Measurements from ENCODE around the gene C4BPB. TPM values are rescaled to one million over a fixed set of nuclear protein-coding genes. Genes with fewer than 3 reads are reported as not detected.

Gene C4BPB
- total and polyA plus RNA-seq, 2 of the 13 experiments (the other 11 are each of a cell fraction or from before 2014, with no cell fraction given): 155 to 266 TPM

- TF ChIP-seq PAWR (CRISPR knock-in tag; IDR thresholded peaks at IDR 0.05; ENCODE audit: borderline replicate concordance): no peak
- peak; percentile 63; the same call in 1 of the 2 replicates for TF ChIP-seq ZNF33B (CRISPR knock-in tag; IDR thresholded peaks at IDR 0.05)
- peak; percentile 75 for TF ChIP-seq KMT2B (CRISPR knock-in tag; IDR thresholded peaks at IDR 0.05)
- TF ChIP-seq KDM1A (CRISPR knock-in tag; IDR thresholded peaks at IDR 0.05): no peak
- TF ChIP-seq ELF3 (CRISPR knock-in tag; IDR thresholded peaks at IDR 0.05): no peak; the same call in 1 of the 2 replicates
- no peak for TF ChIP-seq ZNF644 (CRISPR knock-in tag; IDR thresholded peaks at IDR 0.05; ENCODE audit: low read depth)
- no peak for TF ChIP-seq ZBTB46 (CRISPR knock-in tag; IDR thresholded peaks at IDR 0.05; ENCODE audit: borderline replicate concordance)
- TF ChIP-seq ATF7-NPFF (CRISPR knock-in tag; IDR thresholded peaks at IDR 0.05; ENCODE audit: low read depth): no peak
- no peak for TF ChIP-seq THRA (CRISPR knock-in tag; IDR thresholded peaks at IDR 0.05; ENCODE audit: borderline replicate concordance)
- TF ChIP-seq ZBTB1 (CRISPR knock-in tag; IDR thresholded peaks at IDR 0.05; ENCODE audit: borderline replicate concordance): no peak
- no peak for TF ChIP-seq HCFC1 (IDR thresholded peaks at IDR 0.05; ENCODE audit: low read depth, low read length)
- 0 out of 2 replicates have a peak, but pooled peaks have one; percentile 51 for TF ChIP-seq MTF2 (CRISPR knock-in tag; IDR thresholded peaks at IDR 0.05; ENCODE audit: borderline replicate concordance)
- TF ChIP-seq SPEN (CRISPR knock-in tag; IDR thresholded peaks at IDR 0.05; ENCODE audit: low read depth): peak; percentile 62; the same call in 1 of the 2 replicates
- TF ChIP-seq MIER2 (CRISPR knock-in tag; IDR thresholded peaks at IDR 0.05): no peak
- no peak; the same call in 1 of the 2 replicates for TF ChIP-seq ATF1 (CRISPR knock-in tag; IDR thresholded peaks at IDR 0.05)
- no peak for TF ChIP-seq ZNF7 (CRISPR knock-in tag; IDR thresholded peaks at IDR 0.05)
- no peak for TF ChIP-seq RORA (CRISPR knock-in tag; IDR thresholded peaks at IDR 0.05)
- no peak for TF ChIP-seq ZNF746 (CRISPR knock-in tag; IDR thresholded peaks at IDR 0.05)
- TF ChIP-seq THYN1 (CRISPR knock-in tag; IDR thresholded peaks at IDR 0.05; ENCODE audit: borderline replicate concordance, low read depth): no peak
- TF ChIP-seq CEBPZ (IDR thresholded peaks at IDR 0.05; ENCODE audit: low read length): no peak
- no peak for TF ChIP-seq ZKSCAN8 (CRISPR knock-in tag; IDR thresholded peaks at IDR 0.05; ENCODE audit: borderline replicate concordance)
- no peak for TF ChIP-seq ZNF180 (CRISPR knock-in tag; IDR thresholded peaks at IDR 0.05; ENCODE audit: borderline replicate concordance, low read depth)
Observed at GRCh38 chr1:207052911-207053769, 35.5 kb upstream of the C4BPB start, which contains the start of gene PFKFB2 (continued).
